Astrocyte of the cerebellum (primary cell): Measurements from ENCODE around the gene SCN4A.

Experiments
- DNase-seq: peaks from one replicate; pipeline ENCODE4 v3.0.0-alpha.2; 2011; ENCODE audit warnings: low read depth
- H3K4me3 ChIP-seq: 2 replicates; pipeline ENCODE4 v1.5.1; 2011; ENCODE audit warnings: mild to moderate bottlenecking, low read depth, low read length, moderate library complexity
- CTCF ChIP-seq: IDR thresholded peaks from 2 replicates; pipeline ENCODE4 v1.5.1; 2012; ENCODE audit warnings: low read length, low read depth, moderate library complexity, mild to moderate bottlenecking; ENCODE audit errors: missing control alignments
- in situ Hi-C: cut with HindIII; loops from 2 replicates; pipeline ENCODE4 v1.10.0; 2017; ENCODE audit warnings: low sequenced_read_pairs

The SCN4A gene

DNA sequence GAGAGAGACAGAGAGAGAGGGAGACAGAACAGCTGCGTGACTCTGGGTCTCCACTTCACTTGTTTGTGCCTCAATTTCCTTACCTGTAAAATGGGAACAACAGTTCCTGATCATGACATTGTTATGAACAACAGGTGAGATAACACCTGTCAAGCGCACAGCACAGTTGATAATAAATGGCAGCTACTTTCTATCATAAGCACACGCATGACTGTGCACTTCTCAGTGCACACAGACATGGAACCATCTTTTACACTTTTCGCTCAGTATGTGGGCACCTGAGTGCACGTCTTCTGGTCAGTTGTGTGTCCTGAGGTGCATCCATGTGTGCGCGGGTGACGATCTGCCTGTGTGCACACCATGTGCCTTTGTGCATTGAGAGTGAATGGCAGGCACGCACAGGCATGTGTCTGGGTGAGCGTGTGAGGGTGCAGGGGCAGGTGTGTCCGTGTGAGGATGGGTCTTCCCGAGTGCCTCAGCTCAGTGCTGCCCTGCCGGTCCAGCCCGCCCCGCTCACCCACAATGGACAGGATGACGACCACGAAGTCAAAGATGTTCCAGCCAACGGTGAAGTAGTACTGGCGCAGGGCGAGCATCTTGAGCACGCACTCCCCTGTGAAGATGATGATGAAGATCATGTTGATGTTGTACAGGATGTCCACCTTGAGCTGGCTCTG is 30.3 kb downstream of the SCN4A start:
- in situ Hi-C loops = loop anchor here (5.0 kb wide), 1 partner anchor 75 kb away; no protein-coding TSS in a partner anchor
- no peak for DNase-seq
- H3K4me3 ChIP-seq = no peak overlapping the region
- TF ChIP-seq CTCF = no peak

GRCh38 chr17:63941751-63942150 is 31.0 kb downstream of the SCN4A start:
- DNase-seq = no peak
- no peak overlapping the region for H3K4me3 ChIP-seq
- no peak for TF ChIP-seq CTCF
- in situ Hi-C loops = loop anchor here (5.0 kb wide), 1 partner anchor 76 kb away; no protein-coding TSS in a partner anchor

GRCh38 chr17:63941162-63941561 is 31.6 kb downstream of the SCN4A start:
- DNase-seq = no peak
- in situ Hi-C loops = loop anchor here (5.0 kb wide), 1 partner anchor 76 kb away; no protein-coding TSS in a partner anchor
- no peak overlapping the region for H3K4me3 ChIP-seq
- TF ChIP-seq CTCF = no peak

DNA sequence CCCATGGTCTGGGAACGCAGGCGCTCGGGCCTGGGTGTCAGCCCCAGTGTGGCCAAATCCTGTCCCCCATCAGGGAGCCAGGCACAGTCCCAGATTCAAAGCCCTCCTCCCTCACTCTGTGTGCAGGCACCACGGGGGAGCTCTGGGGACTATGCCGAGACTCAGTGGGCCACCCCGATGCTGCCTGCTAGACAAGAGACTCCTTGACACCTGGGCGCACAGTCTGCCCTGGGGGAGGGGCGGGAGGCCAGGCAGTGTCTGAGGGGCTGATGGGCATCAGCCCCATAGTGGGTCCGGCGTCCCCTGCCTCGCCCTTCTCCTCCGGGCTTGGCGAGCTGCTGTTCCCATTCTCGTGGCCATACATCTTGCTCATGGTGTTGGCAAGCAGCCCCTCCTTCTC is 32.1 kb downstream of the SCN4A start:
- in situ Hi-C loops = loop anchor here (5.0 kb wide), 1 partner anchor 77 kb away; no protein-coding TSS in a partner anchor
- DNase-seq = no peak
- TF ChIP-seq CTCF = no peak
- no peak overlapping the region for H3K4me3 ChIP-seq

- in situ Hi-C loops = loop anchor here (5.0 kb wide), 1 partner anchor 77 kb away; no protein-coding TSS in a partner anchor
- TF ChIP-seq CTCF = no peak
- no peak overlapping the region for H3K4me3 ChIP-seq
- DNase-seq = no peak
Observed at GRCh38 chr17:63939884-63940283, 32.8 kb downstream of the SCN4A start.

DNA sequence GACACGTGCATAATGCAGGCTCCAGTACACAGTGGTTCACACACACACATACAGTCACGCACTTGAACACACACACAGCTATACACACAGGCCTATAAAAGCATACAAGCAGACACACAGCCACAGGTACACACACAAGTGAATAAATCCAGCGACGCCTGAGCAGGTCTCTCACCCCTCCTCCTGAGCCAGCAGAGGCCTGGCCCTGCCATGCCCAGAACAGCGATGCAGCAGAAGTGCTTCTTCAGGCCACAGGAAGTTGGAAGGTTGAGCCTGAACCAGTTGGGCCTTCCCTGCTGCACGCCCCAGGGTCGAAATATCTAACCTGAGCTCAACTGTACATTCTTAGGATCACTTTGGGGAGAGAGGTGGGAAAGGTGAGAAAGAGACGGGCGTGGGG is 33.3 kb downstream of the SCN4A start:
- in situ Hi-C loops = no loop called here
- no peak for TF ChIP-seq CTCF
- H3K4me3 ChIP-seq = no peak overlapping the region
- DNase-seq = no peak
